Measurements from ENCODE around the gene ABCC6. TPM values are rescaled to one million over a fixed set of nuclear protein-coding genes. Genes with fewer than 3 reads are reported as not detected.

ABCC6 gene
- total and polyA plus RNA-seq, 2 of the 13 experiments (the other 11 are each of a cell fraction or from before 2014, with no cell fraction given), result 82.4 to 105 TPM

DNA sequence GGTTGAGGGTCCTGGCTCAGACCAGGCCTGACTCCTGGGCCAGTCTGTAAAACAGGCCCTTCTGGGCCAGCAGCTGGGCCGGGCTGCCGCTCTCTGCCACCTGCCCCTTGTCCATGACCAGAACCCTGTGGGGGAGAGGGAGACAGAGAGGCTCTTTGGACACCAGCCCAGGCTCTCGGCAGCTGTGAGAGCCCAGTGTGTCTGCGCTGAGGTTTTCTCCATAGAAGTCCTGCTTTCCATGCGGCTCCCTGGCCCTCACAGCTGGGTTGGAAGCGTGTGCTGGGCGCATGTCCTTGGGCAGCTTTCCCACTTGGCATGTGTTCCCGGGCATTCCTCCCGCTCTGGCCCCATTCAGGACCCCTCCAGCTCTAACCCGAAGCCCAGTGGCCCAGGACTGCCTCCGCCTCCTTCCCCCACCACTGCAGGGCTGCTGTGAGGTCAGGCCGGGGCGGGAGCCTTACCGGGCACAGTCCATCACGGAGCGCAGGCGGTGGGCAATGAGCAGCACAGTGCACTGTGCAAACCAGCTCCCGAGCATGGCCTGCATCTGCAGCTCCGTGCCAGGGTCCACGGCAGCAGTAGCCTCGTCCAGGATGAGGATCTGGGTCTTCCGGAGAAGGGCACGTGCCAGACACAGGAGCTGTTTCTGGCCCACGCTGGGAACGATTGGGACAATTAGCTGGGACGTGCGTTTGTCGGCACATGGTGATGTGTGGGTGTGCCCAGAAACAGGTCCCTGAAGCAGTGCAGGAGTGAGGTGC, 73.0 kb downstream of the ABCC6 start (continued):
- TF ChIP-seq ZEB1 (IDR thresholded peaks at IDR 0.05; ENCODE audit: insufficient replicate concordance, low read depth) (no peak), ZNF546 (CRISPR knock-in tag; conservative IDR thresholded peaks at IDR 0.05) (no peak; the same call in 1 of the 2 replicates), SRSF9 (IDR thresholded peaks at IDR 0.05; ENCODE audit: borderline replicate concordance, insufficient read depth, low read depth, low read length, poor library complexity, severe bottlenecking) (no peak), REL (CRISPR knock-in tag; conservative IDR thresholded peaks at IDR 0.05) (no peak), SMAD9 (CRISPR knock-in tag; IDR thresholded peaks at IDR 0.05) (no peak), KLF11 (CRISPR knock-in tag; IDR thresholded peaks at IDR 0.05) (no peak), ZBTB38 (CRISPR knock-in tag; IDR thresholded peaks at IDR 0.05) (peak; percentile 75), RARA (CRISPR knock-in tag; IDR thresholded peaks at IDR 0.05) (no peak), ZNF564 (CRISPR knock-in tag; IDR thresholded peaks at IDR 0.05) (no peak), IRX3 (CRISPR knock-in tag; IDR thresholded peaks at IDR 0.05; ENCODE audit: borderline replicate concordance, low read depth) (no peak), RAD51 (IDR thresholded peaks at IDR 0.05; ENCODE audit: borderline replicate concordance) (no peak), RFXAP (CRISPR knock-in tag; IDR thresholded peaks at IDR 0.05; ENCODE audit: borderline replicate concordance) (no peak), GABPB1 (CRISPR knock-in tag; IDR thresholded peaks at IDR 0.05) (0 out of 2 replicates have a peak, but pooled peaks have one; percentile 15), CC2D1A (CRISPR knock-in tag; IDR thresholded peaks at IDR 0.05) (no peak), FOXJ3 (CRISPR knock-in tag; IDR thresholded peaks at IDR 0.05; ENCODE audit: borderline replicate concordance) (no peak), FOXA3 (CRISPR knock-in tag; IDR thresholded peaks at IDR 0.05) (no peak), ZNF253 (CRISPR knock-in tag; IDR thresholded peaks at IDR 0.05; ENCODE audit: borderline replicate concordance) (no peak), ZNF572 (CRISPR knock-in tag; IDR thresholded peaks at IDR 0.05) (peak; percentile 57; the same call in 1 of the 2 replicates), NR2F2 (IDR thresholded peaks at IDR 0.05; ENCODE audit: borderline replicate concordance, low read depth) (no peak), ISX (CRISPR knock-in tag; conservative IDR thresholded peaks at IDR 0.05) (no peak)
- TF ChIP-seq, protein P1, sequence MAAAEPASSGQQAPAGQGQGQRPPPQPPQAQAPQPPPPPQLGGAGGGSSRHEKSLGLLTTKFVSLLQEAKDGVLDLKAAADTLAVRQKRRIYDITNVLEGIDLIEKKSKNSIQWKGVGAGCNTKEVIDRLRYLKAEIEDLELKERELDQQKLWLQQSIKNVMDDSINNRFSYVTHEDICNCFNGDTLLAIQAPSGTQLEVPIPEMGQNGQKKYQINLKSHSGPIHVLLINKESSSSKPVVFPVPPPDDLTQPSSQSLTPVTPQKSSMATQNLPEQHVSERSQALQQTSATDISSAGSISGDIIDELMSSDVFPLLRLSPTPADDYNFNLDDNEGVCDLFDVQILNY (CRISPR knock-in tag; conservative IDR thresholded peaks at IDR 0.05), result no peak
- TF ChIP-seq, protein P2, sequence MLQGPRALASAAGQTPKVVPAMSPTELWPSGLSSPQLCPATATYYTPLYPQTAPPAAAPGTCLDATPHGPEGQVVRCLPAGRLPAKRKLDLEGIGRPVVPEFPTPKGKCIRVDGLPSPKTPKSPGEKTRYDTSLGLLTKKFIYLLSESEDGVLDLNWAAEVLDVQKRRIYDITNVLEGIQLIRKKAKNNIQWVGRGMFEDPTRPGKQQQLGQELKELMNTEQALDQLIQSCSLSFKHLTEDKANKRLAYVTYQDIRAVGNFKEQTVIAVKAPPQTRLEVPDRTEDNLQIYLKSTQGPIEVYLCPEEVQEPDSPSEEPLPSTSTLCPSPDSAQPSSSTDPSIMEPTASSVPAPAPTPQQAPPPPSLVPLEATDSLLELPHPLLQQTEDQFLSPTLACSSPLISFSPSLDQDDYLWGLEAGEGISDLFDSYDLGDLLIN (CRISPR knock-in tag; IDR thresholded peaks at IDR 0.05; ENCODE audit: borderline replicate concordance), result no peak
- TF ChIP-seq, protein P3, sequence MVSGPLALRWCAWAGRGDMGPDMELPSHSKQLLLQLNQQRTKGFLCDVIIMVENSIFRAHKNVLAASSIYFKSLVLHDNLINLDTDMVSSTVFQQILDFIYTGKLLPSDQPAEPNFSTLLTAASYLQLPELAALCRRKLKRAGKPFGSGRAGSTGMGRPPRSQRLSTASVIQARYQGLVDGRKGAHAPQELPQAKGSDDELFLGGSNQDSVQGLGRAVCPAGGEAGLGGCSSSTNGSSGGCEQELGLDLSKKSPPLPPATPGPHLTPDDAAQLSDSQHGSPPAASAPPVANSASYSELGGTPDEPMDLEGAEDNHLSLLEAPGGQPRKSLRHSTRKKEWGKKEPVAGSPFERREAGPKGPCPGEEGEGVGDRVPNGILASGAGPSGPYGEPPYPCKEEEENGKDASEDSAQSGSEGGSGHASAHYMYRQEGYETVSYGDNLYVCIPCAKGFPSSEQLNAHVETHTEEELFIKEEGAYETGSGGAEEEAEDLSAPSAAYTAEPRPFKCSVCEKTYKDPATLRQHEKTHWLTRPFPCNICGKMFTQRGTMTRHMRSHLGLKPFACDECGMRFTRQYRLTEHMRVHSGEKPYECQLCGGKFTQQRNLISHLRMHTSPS (CRISPR knock-in tag; IDR thresholded peaks at IDR 0.05; ENCODE audit: low read depth), result peak; percentile 51
- TF ChIP-seq, protein P4, sequence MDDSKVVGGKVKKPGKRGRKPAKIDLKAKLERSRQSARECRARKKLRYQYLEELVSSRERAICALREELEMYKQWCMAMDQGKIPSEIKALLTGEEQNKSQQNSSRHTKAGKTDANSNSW (CRISPR knock-in tag; IDR thresholded peaks at IDR 0.05; ENCODE audit: borderline replicate concordance), result no peak
- TF ChIP-seq, protein P5, sequence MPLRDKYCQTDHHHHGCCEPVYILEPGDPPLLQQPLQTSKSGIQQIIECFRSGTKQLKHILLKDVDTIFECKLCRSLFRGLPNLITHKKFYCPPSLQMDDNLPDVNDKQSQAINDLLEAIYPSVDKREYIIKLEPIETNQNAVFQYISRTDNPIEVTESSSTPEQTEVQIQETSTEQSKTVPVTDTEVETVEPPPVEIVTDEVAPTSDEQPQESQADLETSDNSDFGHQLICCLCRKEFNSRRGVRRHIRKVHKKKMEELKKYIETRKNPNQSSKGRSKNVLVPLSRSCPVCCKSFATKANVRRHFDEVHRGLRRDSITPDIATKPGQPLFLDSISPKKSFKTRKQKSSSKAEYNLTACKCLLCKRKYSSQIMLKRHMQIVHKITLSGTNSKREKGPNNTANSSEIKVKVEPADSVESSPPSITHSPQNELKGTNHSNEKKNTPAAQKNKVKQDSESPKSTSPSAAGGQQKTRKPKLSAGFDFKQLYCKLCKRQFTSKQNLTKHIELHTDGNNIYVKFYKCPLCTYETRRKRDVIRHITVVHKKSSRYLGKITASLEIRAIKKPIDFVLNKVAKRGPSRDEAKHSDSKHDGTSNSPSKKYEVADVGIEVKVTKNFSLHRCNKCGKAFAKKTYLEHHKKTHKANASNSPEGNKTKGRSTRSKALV (CRISPR knock-in tag; IDR thresholded peaks at IDR 0.05), result no peak

Measured in HepG2 (cell line).